ENCODE results near the gene TMED3.

Gene TMED3

GRCh38 chr15:79310985-79311900 is at the start of gene TMED3:
TMED3 (plus strand) TSS chr15:79311112; CDS start chr15:79311250, 138 bp downstream.
- peak; percentile 17 to 64 for DNase-seq

- DNase-seq, result no peak
Measured at GRCh38 chr15:79261836-79262235, 49.1 kb upstream of the TMED3 start.

- DNase-seq, result no peak
Measured at GRCh38 chr15:79265167-79265566, 45.7 kb upstream of the TMED3 start.

GRCh38 chr15:79265987-79266579 is 44.8 kb upstream of the TMED3 start:
- DNase-seq, result no peak

GRCh38 chr15:79282371-79283251 is 28.3 kb upstream of the TMED3 start, which contains the start of gene ANKRD34C:
ANKRD34C (plus strand) TSS chr15:79282722; CDS start chr15:79293285, 10,563 bp downstream.
- DNase-seq, result no peak

- DNase-seq, result no peak
Measured at GRCh38 chr15:79283252-79284048, 27.5 kb upstream of the TMED3 start.

GRCh38 chr15:79290642-79291275 is 20.2 kb upstream of the TMED3 start:
- DNase-seq, result no peak

GRCh38 chr15:79292011-79292410 is 18.9 kb upstream of the TMED3 start:
- no peak for DNase-seq

- DNase-seq, result no peak
Measured at GRCh38 chr15:79294075-79294474, 16.8 kb upstream of the TMED3 start.

GRCh38 chr15:79296583-79296982 is 14.3 kb upstream of the TMED3 start:
- DNase-seq, result no peak

GRCh38 chr15:79299126-79299840 is 11.6 kb upstream of the TMED3 start:
- no peak for DNase-seq

GRCh38 chr15:79299841-79300235 is 11.1 kb upstream of the TMED3 start:
- no peak for DNase-seq

- DNase-seq, result no peak
Measured at GRCh38 chr15:79307251-79307650, 3.7 kb upstream of the TMED3 start.

- DNase-seq, result no peak
Measured at GRCh38 chr15:79308874-79309273, 2.0 kb upstream of the TMED3 start.

- peak in 1 of 2 experiments; percentile 17 for DNase-seq
Measured at GRCh38 chr15:79310612-79310984, 314 bp upstream of the TMED3 start.

- no peak for DNase-seq
Measured at GRCh38 chr15:79311901-79312553, 1.1 kb downstream of the TMED3 start.

- no peak for DNase-seq
Measured at GRCh38 chr15:79314186-79314585, 3.3 kb downstream of the TMED3 start.

- DNase-seq, result no peak
Measured at GRCh38 chr15:79314811-79315210, 3.9 kb downstream of the TMED3 start.

- no peak for DNase-seq
Measured at GRCh38 chr15:79315623-79316328, 4.9 kb downstream of the TMED3 start.

GRCh38 chr15:79316864-79317263 is 6.0 kb downstream of the TMED3 start:
- DNase-seq, result no peak
